ENCODE measurements around the gene MTCL1. TPM values are rescaled to one million over a fixed set of nuclear protein-coding genes. Genes with fewer than 3 reads are reported as not detected.

The MTCL1 gene
- total and polyA plus RNA-seq, 8 donors = 7.1 to 16.0 (median 11.9) TPM

GRCh38 chr18:8795586-8796325 is 90.4 kb downstream of the MTCL1 start:
- Histone ChIP-seq H3K4me1 (no peaks in the 10 kb centered on the region), H3K36me3 (no peaks in the 10 kb centered on the region), H3K4me3 (no peak overlapping the region), H3K9me3 (no peaks in the 10 kb centered on the region), H3K27me3 (no peaks in the 10 kb centered on the region), H3K27ac (no peak overlapping the region)
- TF ChIP-seq CTCF (IDR thresholded peaks at IDR 0.05) = no peak
- intact Hi-C loops (cut with DNase I) = no loop called here
- no peak for DNase-seq
- no peak for ATAC-seq

GRCh38 chr18:8797206-8797605 is 91.8 kb downstream of the MTCL1 start:
- Histone ChIP-seq H3K9me3 (no peaks in the 10 kb centered on the region), H3K4me3 (no peak overlapping the region), H3K27me3 (no peaks in the 10 kb centered on the region), H3K36me3 (no peaks in the 10 kb centered on the region), H3K4me1 (no peaks in the 10 kb centered on the region), H3K27ac (no peak overlapping the region)
- DNase-seq (no peak), ATAC-seq (no peak)
- intact Hi-C loops (cut with DNase I) = no loop called here
- no peak for TF ChIP-seq CTCF (IDR thresholded peaks at IDR 0.05)

- Histone ChIP-seq H3K27ac (no peak overlapping the region), H3K9me3 (no peaks in the 10 kb centered on the region), H3K4me1 (no peaks in the 10 kb centered on the region), H3K27me3 (no peaks in the 10 kb centered on the region), H3K36me3 (no peaks in the 10 kb centered on the region), H3K4me3 (no peak overlapping the region)
- ATAC-seq (no peak), DNase-seq (no peak)
- no peak for TF ChIP-seq CTCF (IDR thresholded peaks at IDR 0.05)
- intact Hi-C loops (cut with DNase I) = no loop called here
Observed at GRCh38 chr18:8799001-8799400, 93.6 kb downstream of the MTCL1 start.

GRCh38 chr18:8799596-8800441 is 94.5 kb downstream of the MTCL1 start:
- H3K4me1 ChIP-seq = no peaks in the 10 kb centered on the region
- no peak for TF ChIP-seq CTCF (IDR thresholded peaks at IDR 0.05)
- no peaks in the 10 kb centered on the region for H3K36me3 ChIP-seq
- H3K27ac ChIP-seq = no peak overlapping the region
- DNase-seq = no peak
- ATAC-seq = no peak
- intact Hi-C loops (cut with DNase I) = no loop called here
- no peaks in the 10 kb centered on the region for H3K9me3 ChIP-seq
- H3K4me3 ChIP-seq = no peak overlapping the region
- no peaks in the 10 kb centered on the region for H3K27me3 ChIP-seq

GRCh38 chr18:8800445-8800844 is 95.1 kb downstream of the MTCL1 start:
- Histone ChIP-seq H3K27me3 (no peaks in the 10 kb centered on the region), H3K9me3 (no peaks in the 10 kb centered on the region), H3K4me1 (no peaks in the 10 kb centered on the region), H3K27ac (no peak overlapping the region), H3K4me3 (no peak overlapping the region), H3K36me3 (no peaks in the 10 kb centered on the region)
- peak; percentile 77 for ATAC-seq
- DNase-seq = no peak
- no peak for TF ChIP-seq CTCF (IDR thresholded peaks at IDR 0.05)
- intact Hi-C loops (cut with DNase I) = no loop called here

Measured in left lung (tissue), 10 donors.